H7 (cell line): Measurements from ENCODE around the gene AMMECR1L. TPM values are rescaled to one million over a fixed set of nuclear protein-coding genes. Genes with fewer than 3 reads are reported as not detected.
"Not testable (repeated sequence)": the region's sequence is repeated elsewhere in the genome, so short reads cannot be mapped to it uniquely, and the experiment has no call there.

Experiments used
- DNase-seq: peaks from one replicate; pipeline ENCODE4 v3.0.0; 2012
- H3K27me3 ChIP-seq: 2 replicates; pipeline ENCODE4 v1.6.0; 2011; ENCODE audit warnings: mild to moderate bottlenecking, low read length; ENCODE audit not compliant: control insufficient read depth, insufficient read depth
- H3K36me3 ChIP-seq: replicated peaks from 2 replicates; pipeline ENCODE4 v1.5.1; 2011; ENCODE audit warnings: low read length; ENCODE audit not compliant: control insufficient read depth, insufficient read depth
- H3K4me3 ChIP-seq: 2 replicates; pipeline ENCODE4 v1.5.1; 2011; ENCODE audit warnings: low read depth, mild to moderate bottlenecking, control low read depth, low read length, moderate library complexity; ENCODE audit not compliant: insufficient read depth
- total RNA-seq: library from RNA; depleted of rRNA; stranded (reverse); fragments of >200 nt; shearing (Covaris generic); gene quantifications from 2 replicates; pipeline ENCODE4 v1.2.3, GENCODE V29; 2014; rRNA removed

The AMMECR1L gene
- total RNA-seq = 11.2 and 12.1 TPM in 2 replicates

DNA sequence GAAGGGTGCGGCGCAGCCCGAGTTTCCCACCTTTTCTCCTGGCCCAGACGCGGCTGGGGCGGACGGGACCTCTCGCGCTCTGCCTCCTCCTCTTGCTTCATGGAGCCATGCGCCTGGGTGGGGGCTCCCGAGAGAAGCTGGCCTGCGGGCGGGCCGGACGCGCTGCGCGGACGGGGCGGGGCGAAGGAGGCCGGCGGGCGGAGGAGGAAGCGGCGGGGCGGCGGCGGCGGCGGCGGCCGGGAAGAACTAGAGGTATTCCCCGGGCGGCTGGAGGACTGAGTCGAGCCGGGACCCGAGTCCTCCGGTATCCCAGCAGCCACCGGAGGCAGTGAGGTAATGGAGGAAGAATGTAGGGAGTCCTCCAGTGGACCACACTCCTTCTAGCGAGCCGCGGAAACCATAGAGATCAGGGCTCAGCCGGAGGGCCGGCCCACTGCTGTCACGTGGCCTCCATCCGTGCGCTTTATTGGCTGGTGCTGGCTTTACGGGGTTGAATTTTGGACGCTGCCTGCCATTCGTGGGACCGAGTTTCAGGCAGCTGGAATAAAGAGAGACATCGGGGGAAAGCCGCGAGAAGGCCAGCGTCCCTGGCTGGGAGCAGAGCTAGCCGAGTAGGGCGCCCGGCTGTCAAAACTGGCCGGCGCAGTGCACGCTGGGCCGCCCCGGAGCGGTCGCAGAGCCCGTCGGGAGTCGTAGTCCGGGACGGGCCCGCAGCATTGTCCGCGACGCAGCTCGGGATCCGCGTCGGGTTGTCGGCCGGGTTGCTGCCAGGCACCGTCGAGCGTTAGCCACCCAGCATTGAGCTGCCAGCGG, at the start of gene AMMECR1L:
AMMECR1L (minus strand) TSS at position 177 of the 813 bp plus-strand sequence. CDS start 11,722 bp downstream, outside the sequence.
- not testable (repeated sequence) for H3K36me3 ChIP-seq, H3K27me3 ChIP-seq
- peak within 1 kb of the TSS; percentile 64 for H3K4me3 ChIP-seq
- peak; percentile 81 for DNase-seq

DNA sequence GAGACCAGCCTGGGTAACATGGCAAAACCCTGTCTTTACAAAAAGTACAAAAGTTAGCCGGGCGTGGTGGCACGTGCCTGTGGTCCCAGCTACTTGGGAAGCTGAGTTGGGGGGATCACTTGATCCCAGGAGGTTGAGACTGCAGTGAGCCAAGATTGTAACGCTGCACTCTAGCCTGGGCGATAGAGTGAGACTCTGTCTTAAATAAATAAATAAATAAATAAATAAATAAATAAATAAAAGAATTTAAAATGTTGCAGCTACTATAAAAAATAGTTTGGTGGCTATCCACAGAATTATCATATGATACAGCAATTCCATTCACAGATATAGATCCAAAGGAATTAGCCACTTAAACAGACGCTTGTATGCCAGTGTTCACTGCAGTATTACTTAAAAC, 49.6 kb upstream of the AMMECR1L start:
- Histone ChIP-seq H3K27me3 (no peaks in the 10 kb centered on the region), H3K4me3 (no peak overlapping the region), H3K36me3 (no peaks in the 10 kb centered on the region)
- no peak for DNase-seq

GRCh38 chr2:127932199-127932876, 46.6 kb upstream of the AMMECR1L start:
- DNase-seq = no peak
- Histone ChIP-seq H3K4me3 (no peak overlapping the region), H3K27me3 (no peaks in the 10 kb centered on the region), H3K36me3 (no peaks in the 10 kb centered on the region)

DNA sequence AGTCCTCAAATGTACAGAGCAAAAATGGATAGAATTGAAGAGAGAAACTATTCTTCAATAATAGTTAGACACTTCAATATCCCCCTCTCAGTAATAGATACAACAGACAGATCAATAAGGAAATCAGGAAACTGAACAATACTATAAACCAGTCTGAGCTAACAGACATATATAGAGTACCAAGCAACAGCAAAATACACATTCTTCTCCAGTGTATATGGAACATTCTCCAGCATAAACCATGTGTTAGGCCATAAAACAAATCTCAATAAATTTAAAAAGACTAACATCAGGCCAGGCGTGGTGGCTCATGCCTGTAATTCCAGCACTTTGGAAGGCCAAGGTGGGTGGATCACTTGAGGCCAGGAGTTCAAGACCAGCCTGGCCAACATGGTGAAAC, 43.7 kb upstream of the AMMECR1L start:
- H3K4me3 ChIP-seq = no peak overlapping the region
- no peaks in the 10 kb centered on the region for H3K27me3 ChIP-seq
- no peaks in the 10 kb centered on the region for H3K36me3 ChIP-seq
- DNase-seq = no peak

DNA sequence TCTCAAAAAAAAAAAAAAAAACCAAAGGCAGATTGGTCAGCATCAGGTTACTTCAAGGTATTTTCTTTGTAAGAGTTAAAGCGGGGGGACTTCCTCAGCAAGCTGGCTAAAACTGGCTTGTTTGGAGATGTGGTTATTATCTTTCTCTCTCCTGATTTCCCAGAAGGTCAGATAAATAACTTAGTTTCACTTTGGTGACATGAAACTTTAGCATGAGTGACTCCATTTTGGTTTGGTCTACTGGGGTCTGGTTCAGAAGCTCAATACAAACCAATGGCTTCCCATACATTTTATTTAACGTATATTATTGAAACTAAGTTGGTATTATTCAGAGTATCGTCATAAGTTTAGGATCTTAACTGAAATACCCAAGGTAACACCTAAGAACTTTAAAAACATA, 41.6 kb upstream of the AMMECR1L start:
- no peak overlapping the region for H3K4me3 ChIP-seq
- DNase-seq = no peak
- no peaks in the 10 kb centered on the region for H3K36me3 ChIP-seq
- no peaks in the 10 kb centered on the region for H3K27me3 ChIP-seq

DNA sequence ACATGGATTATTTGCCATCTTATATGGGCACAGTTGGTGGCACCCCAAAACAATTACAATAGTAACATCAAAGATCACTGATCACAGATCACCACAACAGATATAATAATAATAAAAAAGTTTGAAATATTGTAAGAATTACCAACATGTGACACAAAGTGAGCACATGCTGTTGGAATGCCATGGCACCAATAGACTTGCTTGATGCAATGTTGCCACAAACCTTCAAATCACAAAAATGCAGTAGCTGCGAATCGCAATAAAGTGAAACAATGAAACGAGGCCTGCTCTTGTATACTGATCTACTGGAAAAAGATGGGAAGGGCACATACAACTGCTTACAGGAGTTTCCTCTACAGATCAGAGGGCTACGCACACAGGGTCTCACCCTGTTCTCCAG, 32.2 kb upstream of the AMMECR1L start:
- Histone ChIP-seq H3K36me3 (no peaks in the 10 kb centered on the region), H3K4me3 (no peak overlapping the region), H3K27me3 (no peaks in the 10 kb centered on the region)
- no peak for DNase-seq

GRCh38 chr2:127913808-127914457, 28.2 kb upstream of the AMMECR1L start:
- H3K36me3 ChIP-seq = no peaks in the 10 kb centered on the region
- H3K27me3 ChIP-seq = no peaks in the 10 kb centered on the region
- DNase-seq = no peak
- no peak overlapping the region for H3K4me3 ChIP-seq

- Histone ChIP-seq H3K4me3 (no peak overlapping the region), H3K36me3 (no peaks in the 10 kb centered on the region)
- DNase-seq = no peak
Measured at GRCh38 chr2:127911737-127912136, 26.0 kb upstream of the AMMECR1L start.

GRCh38 chr2:127910415-127910814, 24.7 kb upstream of the AMMECR1L start:
- no peak for DNase-seq
- Histone ChIP-seq H3K36me3 (no peaks in the 10 kb centered on the region), H3K4me3 (no peak overlapping the region), H3K27me3 (no peaks in the 10 kb centered on the region)

More at GRCh38 chr2:127911737-127912136, 26.0 kb upstream of the AMMECR1L start:
- H3K27me3 ChIP-seq = no peaks in the 10 kb centered on the region

DNA sequence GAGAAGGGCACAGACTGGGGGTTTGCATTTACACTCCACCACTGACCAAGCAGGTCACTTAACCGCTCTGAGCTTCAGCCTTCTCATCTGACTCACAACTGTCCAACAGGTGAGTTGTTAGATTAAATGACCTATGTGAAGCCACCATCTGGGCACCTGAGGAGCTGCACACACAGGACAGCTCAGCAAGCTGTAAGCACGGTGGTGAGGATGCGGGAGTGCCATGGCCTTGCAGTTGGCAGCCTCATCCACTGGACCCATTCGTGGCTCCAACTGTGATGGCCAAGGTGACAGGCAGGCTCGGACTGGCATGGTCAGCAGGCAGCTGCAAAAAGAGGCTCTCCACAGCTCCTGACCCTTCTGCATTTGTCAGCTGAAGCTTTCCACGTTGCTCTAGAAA, 23.3 kb upstream of the AMMECR1L start:
- Histone ChIP-seq H3K27me3 (no peaks in the 10 kb centered on the region), H3K4me3 (no peak overlapping the region), H3K36me3 (no peaks in the 10 kb centered on the region)
- DNase-seq = peak; percentile 56

GRCh38 chr2:127907733-127908400, 22.1 kb upstream of the AMMECR1L start:
- H3K36me3 ChIP-seq, H3K27me3 ChIP-seq, DNase-seq, H3K4me3 ChIP-seq: not testable (repeated sequence)

DNA sequence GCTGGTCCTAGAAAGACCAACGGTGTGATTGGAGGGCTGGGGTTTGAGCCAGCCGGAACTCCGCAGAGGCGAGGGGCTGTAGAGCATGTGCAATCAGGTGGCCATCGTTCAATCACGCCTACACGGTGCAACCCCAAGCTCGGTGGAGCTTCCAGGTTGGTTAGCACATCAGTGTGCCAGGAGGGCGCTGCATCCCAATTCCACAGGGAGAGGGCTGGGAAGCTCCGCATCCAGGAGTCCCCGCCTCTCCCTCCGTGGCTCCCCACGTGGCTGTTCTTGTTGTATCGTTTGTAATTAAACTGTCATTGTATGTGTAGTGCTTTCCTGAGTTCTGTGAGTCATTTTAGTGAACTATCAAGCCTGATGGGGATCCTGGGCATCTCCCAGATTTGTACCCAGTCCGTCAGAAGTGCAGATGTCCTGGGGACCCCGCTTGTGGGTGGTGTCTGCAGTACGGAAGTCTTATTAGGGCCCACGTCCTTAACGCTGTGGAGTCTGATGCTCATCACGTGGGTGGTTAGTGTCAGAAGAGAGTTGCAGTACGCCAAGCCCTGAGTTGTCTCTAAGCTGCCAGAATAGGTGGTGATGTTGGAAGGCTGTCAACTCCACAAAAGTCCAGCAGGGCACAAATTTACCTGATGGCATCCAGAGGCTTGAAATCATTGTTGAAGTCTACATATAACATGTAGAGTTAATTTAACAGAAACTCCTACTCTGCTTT, 20.6 kb upstream of the AMMECR1L start:
- peak; percentile 73 for DNase-seq
- no peak overlapping the region for H3K4me3 ChIP-seq
- no peaks in the 10 kb centered on the region for H3K27me3 ChIP-seq
- no peaks in the 10 kb centered on the region for H3K36me3 ChIP-seq

DNA sequence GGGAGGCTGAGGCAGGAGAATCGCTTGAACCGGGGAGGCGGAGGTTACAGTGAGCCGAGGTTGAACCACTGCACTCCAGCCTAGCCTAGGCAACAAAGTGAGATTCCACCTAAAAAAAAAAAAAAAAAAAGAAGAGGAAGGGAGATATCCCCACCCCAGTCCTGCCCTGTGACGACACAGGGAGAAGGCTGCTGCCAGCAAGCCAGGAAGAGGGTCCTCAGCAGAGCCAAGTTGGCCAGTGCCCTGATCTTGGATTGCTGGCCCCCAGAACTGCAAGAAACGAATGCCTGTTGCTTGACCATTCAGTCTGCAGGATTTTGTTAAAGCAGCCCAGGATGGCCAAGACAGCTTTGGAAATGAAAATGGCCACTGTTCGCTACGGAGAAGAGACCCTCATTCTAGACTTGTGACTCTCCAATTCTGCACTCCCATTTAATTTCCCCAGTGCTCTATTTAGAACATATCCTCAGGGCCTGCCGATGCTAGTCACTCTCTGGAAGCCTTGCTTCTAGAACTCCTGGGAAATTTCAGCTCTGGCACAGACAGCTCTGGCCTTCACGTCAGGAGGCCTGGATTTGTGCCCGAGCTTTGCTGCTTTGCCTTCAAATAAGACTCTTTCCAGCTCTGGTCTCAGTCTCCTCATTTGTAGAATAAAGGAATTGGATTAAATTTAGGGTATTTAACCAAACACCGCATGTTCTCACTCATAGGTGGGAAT, 15.7 kb upstream of the AMMECR1L start:
- Histone ChIP-seq H3K27me3 (no peaks in the 10 kb centered on the region), H3K4me3 (no peak overlapping the region), H3K36me3 (no peaks in the 10 kb centered on the region)
- no peak for DNase-seq
